ENCODE results near the gene RSPO1.

The RSPO1 gene

GRCh38 chr1:37614105-37614504 is 20.6 kb downstream of the RSPO1 start:
- TF ChIP-seq CTCF (IDR thresholded peaks at IDR 0.05): no peak
- H3K4me3 ChIP-seq (ENCODE audit: low read depth in 1 of 2, low read length in 1 of 2): no peak overlapping the region
- no peak overlapping the region for H3K27ac ChIP-seq
- H3K27me3 ChIP-seq: peaks cover 93% of the 10 kb centered on the region
- H3K4me1 ChIP-seq (ENCODE audit: control insufficient read depth in 1 of 2, insufficient read depth in 1 of 2, low read depth in 1 of 2, low read length in 1 of 2): no peaks in the 10 kb centered on the region
- no peaks in the 10 kb centered on the region for H3K9me3 ChIP-seq
- no peaks in the 10 kb centered on the region for H3K36me3 ChIP-seq

- Histone ChIP-seq H3K27me3 (peaks cover 90% of the 10 kb centered on the region), H3K4me1 (ENCODE audit: control insufficient read depth in 1 of 2, insufficient read depth in 1 of 2, low read depth in 1 of 2, low read length in 1 of 2) (peaks cover 0 to under 1% of the 10 kb centered on the region in 2 experiments), H3K27ac (no peak overlapping the region), H3K36me3 (no peaks in the 10 kb centered on the region), H3K4me3 (ENCODE audit: low read depth in 1 of 2, low read length in 1 of 2) (no peak overlapping the region), H3K9me3 (no peaks in the 10 kb centered on the region)
- no peak for TF ChIP-seq CTCF (IDR thresholded peaks at IDR 0.05)
Observed at GRCh38 chr1:37612186-37612585, 22.5 kb downstream of the RSPO1 start.

GRCh38 chr1:37609994-37610393 is 24.7 kb downstream of the RSPO1 start:
- H3K27me3 ChIP-seq: peaks cover 69% of the 10 kb centered on the region
- TF ChIP-seq CTCF (IDR thresholded peaks at IDR 0.05): no peak
- no peaks in the 10 kb centered on the region for H3K9me3 ChIP-seq

GRCh38 chr1:37609002-37609401 is 25.7 kb downstream of the RSPO1 start:
- H3K9me3 ChIP-seq: no peaks in the 10 kb centered on the region
- no peaks in the 10 kb centered on the region for H3K36me3 ChIP-seq
- H3K4me3 ChIP-seq (ENCODE audit: low read depth in 1 of 2, low read length in 1 of 2): no peak overlapping the region
- no peak overlapping the region for H3K27ac ChIP-seq
- no peak for TF ChIP-seq CTCF (IDR thresholded peaks at IDR 0.05)
- H3K4me1 ChIP-seq (ENCODE audit: control insufficient read depth in 1 of 2, insufficient read depth in 1 of 2, low read depth in 1 of 2, low read length in 1 of 2): peaks cover 13 to 16% of the 10 kb centered on the region in 2 experiments
- peaks cover 59% of the 10 kb centered on the region for H3K27me3 ChIP-seq

More at GRCh38 chr1:37609994-37610393, 24.7 kb downstream of the RSPO1 start:
- no peak overlapping the region for H3K27ac ChIP-seq
- no peak overlapping the region for H3K4me3 ChIP-seq (ENCODE audit: low read depth in 1 of 2, low read length in 1 of 2)
- H3K4me1 ChIP-seq (ENCODE audit: control insufficient read depth in 1 of 2, insufficient read depth in 1 of 2, low read depth in 1 of 2, low read length in 1 of 2): peaks cover 13 to 16% of the 10 kb centered on the region in 2 experiments
- H3K36me3 ChIP-seq: no peaks in the 10 kb centered on the region

- Histone ChIP-seq H3K4me1 (ENCODE audit: control insufficient read depth in 1 of 2, insufficient read depth in 1 of 2, low read depth in 1 of 2, low read length in 1 of 2) (peaks cover 16 to 20% of the 10 kb centered on the region in 2 experiments), H3K9me3 (no peaks in the 10 kb centered on the region), H3K27ac (peak overlapping the region; percentile 82), H3K27me3 (peaks cover 49% of the 10 kb centered on the region), H3K36me3 (no peaks in the 10 kb centered on the region), H3K4me3 (ENCODE audit: low read depth in 1 of 2, low read length in 1 of 2) (peak overlapping the region; percentile 60 to 61)
- no peak for TF ChIP-seq CTCF (IDR thresholded peaks at IDR 0.05)
Observed at GRCh38 chr1:37606481-37607263, 28.0 kb downstream of the RSPO1 start.

Data from neutrophil (primary cell).